Hepatocyte (in vitro differentiated cells): Measurements from ENCODE around the gene RALGDS.

Source experiments
- EZH2 ChIP-seq: fragments of 200-600 bp; sonication (generic); IDR thresholded peaks from 2 replicates; pipeline ENCODE4 v1.6.1; 2016; ENCODE audit warnings: antibody characterized with exemption, mild to moderate bottlenecking, borderline replicate concordance
- EZH2phosphoT487 ChIP-seq: fragments of 200-600 bp; sonication (generic); IDR thresholded peaks from one replicate; pipeline ENCODE4 v1.6.1; 2018; ENCODE audit warnings: antibody characterized with exemption, mild to moderate bottlenecking, low read depth, moderate library complexity; ENCODE audit not compliant: unreplicated experiment, severe bottlenecking
- TF ChIP-seq, protein P1 (sequence below): fragments of 200-600 bp; sonication (generic); IDR thresholded peaks from 2 replicates; pipeline ENCODE4 v1.5.1; 2016; ENCODE audit warnings: antibody characterized with exemption, mild to moderate bottlenecking; ENCODE audit not compliant: poor library complexity

DNA sequence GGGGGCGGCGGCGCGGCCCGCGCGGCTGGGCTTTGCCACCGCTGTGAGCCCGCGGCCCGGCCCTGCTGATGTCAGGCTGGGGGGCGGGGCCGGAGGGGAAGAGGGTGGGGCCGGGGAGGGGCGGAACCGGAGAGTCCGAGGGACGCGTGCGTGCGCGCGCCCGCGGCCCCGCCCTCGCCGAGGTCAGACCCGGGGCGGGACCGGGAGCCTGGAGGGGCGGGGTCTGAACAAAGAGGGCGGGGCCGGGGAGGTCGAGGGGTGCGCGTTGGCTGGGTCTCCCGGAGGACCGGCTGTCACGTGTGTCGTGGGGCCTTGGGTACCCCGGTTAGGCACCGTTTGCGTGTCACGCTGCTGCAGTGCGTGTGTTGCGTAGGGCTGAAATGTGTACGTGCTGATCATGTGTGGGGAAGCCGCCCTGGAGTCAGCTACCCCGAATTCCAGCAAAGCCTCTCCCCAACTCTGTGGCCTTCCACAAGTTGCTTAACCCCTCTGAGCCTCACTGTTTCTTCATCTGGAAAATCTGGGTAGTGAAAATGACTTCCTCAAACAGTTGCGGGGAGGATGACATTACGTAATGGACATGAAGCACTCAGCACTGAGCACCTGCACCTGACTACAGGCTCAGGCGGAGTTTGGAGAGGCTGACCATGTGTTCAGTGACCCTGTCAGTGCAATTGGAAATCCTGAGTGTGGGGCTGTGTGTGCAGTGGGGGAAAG, at the start of gene RALGDS:
- TF ChIP-seq, protein P1, sequence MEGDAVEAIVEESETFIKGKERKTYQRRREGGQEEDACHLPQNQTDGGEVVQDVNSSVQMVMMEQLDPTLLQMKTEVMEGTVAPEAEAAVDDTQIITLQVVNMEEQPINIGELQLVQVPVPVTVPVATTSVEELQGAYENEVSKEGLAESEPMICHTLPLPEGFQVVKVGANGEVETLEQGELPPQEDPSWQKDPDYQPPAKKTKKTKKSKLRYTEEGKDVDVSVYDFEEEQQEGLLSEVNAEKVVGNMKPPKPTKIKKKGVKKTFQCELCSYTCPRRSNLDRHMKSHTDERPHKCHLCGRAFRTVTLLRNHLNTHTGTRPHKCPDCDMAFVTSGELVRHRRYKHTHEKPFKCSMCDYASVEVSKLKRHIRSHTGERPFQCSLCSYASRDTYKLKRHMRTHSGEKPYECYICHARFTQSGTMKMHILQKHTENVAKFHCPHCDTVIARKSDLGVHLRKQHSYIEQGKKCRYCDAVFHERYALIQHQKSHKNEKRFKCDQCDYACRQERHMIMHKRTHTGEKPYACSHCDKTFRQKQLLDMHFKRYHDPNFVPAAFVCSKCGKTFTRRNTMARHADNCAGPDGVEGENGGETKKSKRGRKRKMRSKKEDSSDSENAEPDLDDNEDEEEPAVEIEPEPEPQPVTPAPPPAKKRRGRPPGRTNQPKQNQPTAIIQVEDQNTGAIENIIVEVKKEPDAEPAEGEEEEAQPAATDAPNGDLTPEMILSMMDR, result no peak
- no peak for TF ChIP-seq EZH2
- TF ChIP-seq EZH2phosphoT487, result no peak
